ENCODE data around the gene CNTNAP2.
"Not testable (repeated sequence)": the region's sequence is repeated elsewhere in the genome, so short reads cannot be mapped to it uniquely, and the experiment has no call there.

The CNTNAP2 gene

DNA sequence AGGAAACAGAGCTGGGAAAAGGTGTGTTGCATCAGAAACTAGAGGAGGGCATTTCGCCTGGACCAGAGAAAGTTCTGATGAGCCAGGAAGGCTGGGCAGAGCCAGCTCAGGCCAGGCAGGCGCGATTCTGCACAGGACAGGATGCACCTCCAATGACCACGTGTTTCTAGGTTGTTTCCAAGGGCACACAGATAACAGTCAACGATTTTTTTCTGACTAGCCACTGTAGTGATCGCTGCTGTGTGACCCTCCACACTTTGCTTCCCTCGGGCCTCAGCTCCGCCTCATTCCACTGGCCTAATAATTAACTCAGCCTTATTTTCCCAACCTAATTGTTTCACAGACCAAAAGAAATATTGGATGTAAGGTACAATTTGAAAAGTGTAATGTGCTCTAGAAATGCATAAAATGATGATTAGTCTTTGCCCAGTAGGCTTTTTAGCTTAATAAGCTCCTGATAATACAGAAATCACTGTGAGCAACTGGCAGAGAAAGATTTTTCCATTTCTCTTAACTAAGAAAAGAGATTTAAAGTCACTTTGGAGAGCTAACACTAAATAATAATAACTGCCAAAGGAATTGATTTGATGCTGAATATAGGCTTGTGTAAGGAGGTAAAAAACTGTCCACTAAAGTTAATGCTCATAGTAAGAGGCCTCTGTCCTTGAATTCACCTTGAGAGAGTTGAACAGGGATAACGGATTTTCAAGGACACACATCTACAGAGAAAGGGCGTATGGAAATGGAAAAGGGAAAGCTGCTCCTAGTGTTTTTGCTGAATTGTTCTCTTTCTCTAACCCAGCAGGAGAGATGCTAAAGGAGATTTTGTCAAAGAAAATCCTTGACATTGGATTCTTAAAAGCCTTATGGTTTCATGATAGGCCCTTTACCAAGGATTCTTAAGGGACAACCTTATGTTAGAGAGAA lies 2183.0 kb downstream of the CNTNAP2 start:
- DNase-seq (ENCODE audit: low spot score) = no peak
- H3K27ac ChIP-seq = no peak overlapping the region

DNA sequence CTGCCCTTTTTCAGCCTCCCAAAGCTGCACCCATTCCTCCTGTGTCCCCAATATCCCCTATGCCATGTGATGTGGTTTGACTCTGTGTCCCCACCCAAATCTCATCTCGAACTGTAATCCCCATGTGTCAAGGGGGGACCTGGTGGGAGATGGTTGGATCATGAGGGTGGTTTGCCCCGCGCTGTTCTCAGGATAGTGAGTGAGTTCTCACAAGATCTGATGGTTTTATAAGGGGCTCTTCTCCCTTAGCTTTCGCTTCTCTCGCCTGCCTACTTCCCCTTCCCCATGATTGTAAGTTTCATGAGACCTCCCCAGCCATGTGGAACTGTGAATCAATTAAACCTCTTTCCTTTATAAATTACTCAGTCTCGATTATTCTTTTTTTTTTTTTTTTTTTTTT lies 2185.8 kb downstream of the CNTNAP2 start:
- H3K27ac ChIP-seq; DNase-seq (ENCODE audit: low spot score): not testable (repeated sequence)

More for the DNA sequence above, 2183.0 kb downstream of the CNTNAP2 start:
- TF ChIP-seq, protein P1, sequence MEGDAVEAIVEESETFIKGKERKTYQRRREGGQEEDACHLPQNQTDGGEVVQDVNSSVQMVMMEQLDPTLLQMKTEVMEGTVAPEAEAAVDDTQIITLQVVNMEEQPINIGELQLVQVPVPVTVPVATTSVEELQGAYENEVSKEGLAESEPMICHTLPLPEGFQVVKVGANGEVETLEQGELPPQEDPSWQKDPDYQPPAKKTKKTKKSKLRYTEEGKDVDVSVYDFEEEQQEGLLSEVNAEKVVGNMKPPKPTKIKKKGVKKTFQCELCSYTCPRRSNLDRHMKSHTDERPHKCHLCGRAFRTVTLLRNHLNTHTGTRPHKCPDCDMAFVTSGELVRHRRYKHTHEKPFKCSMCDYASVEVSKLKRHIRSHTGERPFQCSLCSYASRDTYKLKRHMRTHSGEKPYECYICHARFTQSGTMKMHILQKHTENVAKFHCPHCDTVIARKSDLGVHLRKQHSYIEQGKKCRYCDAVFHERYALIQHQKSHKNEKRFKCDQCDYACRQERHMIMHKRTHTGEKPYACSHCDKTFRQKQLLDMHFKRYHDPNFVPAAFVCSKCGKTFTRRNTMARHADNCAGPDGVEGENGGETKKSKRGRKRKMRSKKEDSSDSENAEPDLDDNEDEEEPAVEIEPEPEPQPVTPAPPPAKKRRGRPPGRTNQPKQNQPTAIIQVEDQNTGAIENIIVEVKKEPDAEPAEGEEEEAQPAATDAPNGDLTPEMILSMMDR (IDR thresholded peaks at IDR 0.05) = no peak
- H3K4me3 ChIP-seq = no peak overlapping the region

DNA sequence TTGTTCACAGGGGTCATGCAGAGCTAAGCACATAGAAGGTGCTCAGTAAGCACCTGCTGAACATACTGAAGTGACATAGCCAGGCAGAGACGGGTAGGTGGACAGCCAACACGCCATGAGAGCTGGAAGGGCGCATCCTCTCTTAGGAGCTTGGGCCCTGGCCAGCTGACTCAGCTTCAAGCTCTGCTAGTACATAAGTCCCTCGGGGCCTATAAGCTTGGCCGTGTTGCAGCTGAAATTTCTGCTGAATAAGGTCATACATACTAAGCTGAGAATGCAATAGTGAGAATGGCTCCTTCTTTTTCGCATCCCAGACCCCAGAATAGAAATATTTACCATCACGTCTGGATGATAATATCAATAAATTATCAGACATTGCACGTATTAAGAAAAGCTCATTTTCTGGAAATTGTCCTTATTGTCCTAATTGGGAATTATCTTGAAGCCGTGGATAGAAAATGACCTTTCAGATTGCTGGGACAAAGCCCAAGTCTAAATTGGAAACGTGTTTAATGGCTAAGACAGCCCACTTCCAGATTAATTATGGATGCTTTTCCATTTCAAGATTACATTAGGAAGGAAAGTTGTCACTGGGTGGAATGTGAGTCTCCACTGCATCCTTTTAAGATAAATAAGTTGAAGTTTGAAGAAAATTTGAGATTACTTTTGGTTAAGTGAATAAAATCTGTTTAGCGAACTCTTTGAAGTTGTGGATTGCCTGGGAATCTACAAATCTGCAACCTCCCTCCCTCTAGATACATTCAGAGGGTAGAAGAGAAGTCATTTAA lies 2186.9 kb downstream of the CNTNAP2 start:
- H3K27ac ChIP-seq = no peak overlapping the region

More for the DNA sequence above, 2185.8 kb downstream of the CNTNAP2 start:
- not testable (repeated sequence) for H3K4me3 ChIP-seq

DNA sequence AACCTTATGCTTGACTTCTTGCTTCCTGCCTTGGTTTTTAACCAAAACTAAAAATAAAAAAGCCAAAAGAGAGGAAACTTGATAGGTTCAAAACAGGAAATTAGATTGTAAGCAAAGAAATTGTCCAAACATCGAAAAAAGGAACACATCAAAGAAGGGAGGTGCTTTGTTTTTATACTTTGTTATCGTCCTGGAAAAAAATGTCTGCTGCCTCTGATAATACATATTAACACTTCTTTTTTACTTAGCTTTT lies 2187.4 kb downstream of the CNTNAP2 start:
- Histone ChIP-seq H3K4me3 (no peak overlapping the region), H3K27ac (no peak overlapping the region)
- no peak for DNase-seq (ENCODE audit: low spot score)
- TF ChIP-seq, protein P1 (IDR thresholded peaks at IDR 0.05) = no peak

More for the DNA sequence above, 2186.9 kb downstream of the CNTNAP2 start:
- TF ChIP-seq, protein P1 (IDR thresholded peaks at IDR 0.05) = no peak
- no peak for DNase-seq (ENCODE audit: low spot score)
- no peak overlapping the region for H3K4me3 ChIP-seq

DNA sequence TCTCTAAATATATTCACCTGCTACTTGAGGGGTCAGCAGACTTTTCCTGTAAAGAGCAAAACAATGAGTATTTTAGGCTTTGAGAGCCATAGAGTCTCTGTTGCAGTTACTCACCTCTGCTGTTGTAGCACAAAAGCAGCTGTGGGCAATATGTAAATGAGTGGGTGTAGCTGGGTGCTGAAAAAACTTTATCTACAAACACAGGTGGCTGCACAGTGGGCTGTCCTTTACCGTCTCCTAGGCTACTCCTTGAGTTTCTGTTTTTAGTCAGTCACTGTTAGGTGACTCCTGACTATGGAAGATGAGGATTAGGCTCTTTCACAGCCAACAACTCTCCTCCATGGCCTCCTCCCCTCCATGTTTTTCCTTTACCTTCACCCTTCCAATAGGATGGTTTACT lies 2187.9 kb downstream of the CNTNAP2 start:
- Histone ChIP-seq H3K4me3 (no peak overlapping the region), H3K27ac (no peak overlapping the region)
- no peak for DNase-seq (ENCODE audit: low spot score)
- TF ChIP-seq, protein P1 (IDR thresholded peaks at IDR 0.05) = no peak

DNA sequence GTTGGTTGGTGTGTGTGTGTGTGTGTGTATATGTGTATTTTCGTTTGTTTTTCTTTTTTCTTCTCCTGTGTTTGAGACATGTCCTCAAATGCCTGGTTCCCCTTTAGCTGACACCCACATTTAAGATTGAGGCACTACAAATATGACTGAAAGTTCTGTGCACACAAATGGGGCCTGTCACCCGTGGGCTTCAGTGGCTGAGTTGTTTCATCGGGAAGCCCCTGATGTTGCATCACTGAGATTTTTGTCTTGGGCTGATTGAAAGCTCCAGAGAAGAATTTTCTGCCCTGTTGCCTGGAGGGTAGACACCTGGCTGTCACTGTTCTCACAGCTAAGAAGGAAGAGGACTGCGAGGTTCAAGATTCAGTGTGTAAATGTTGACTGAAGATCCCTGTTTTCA lies 2190.2 kb downstream of the CNTNAP2 start:
- no peak overlapping the region for H3K4me3 ChIP-seq
- TF ChIP-seq, protein P1 (IDR thresholded peaks at IDR 0.05) = no peak
- no peak for DNase-seq (ENCODE audit: low spot score)
- H3K27ac ChIP-seq = no peak overlapping the region

DNA sequence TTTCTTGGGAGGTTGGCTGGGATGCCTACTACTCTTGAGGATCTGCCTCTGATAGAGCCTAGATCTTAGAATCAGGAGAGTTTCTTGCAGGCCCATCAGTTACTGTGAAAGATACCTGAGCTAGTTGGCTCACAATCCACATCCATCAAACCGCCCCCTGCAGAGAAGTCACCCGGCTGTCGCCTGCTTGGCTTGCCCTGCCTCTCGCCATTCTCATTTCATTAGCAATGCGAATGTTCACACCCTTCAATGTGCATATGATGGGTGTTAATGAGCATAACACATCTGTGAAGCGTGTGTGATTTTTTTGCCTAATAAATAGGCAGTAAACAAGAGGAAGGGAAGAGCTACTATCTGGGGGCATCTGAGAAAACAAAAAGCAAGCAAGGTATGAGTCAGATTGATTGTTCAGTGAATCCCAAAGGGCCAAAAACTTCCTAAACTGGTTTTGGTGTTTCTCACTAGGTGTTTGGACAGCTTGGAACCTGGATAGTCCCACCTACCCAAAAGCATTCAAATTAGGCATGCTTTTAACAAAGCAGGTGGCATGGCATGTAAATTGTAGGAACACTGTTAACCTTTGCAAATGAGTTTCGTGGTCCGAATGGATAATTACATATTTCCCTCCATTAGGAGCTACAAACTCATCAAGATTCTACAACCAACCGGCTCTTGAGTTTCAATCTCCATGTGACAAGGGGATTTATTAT lies 2201.7 kb downstream of the CNTNAP2 start:
- H3K4me3 ChIP-seq = no peak overlapping the region
- H3K27ac ChIP-seq = no peak overlapping the region
- TF ChIP-seq, protein P1 (IDR thresholded peaks at IDR 0.05) = no peak
- no peak for DNase-seq (ENCODE audit: low spot score)

Measured in coronary artery (tissue), 2 donors.